ENCODE data around the gene FUS.

Gene FUS

DNA sequence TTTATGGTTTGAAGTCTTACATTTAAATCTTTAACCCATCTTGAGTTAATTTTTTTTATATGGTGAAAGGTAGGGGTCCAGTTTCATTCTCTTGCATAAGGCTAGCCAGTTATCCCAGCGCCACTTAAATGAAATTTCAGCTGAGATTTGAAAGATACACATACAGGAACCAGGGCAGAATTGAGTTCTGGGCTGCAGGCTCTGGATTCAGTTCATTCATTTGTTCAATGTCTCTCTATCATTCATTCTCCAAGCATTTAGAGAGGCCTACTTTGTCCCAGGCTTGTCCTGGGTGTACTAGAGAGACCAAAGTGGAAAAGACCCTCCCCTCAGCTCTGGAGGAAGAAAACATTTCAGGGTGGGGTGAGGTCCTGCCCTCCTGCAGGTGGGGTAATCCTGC, 33.4 kb downstream of the FUS start:
- no peak for DNase-seq (ENCODE audit: low read depth)
- TF ChIP-seq, protein P1, sequence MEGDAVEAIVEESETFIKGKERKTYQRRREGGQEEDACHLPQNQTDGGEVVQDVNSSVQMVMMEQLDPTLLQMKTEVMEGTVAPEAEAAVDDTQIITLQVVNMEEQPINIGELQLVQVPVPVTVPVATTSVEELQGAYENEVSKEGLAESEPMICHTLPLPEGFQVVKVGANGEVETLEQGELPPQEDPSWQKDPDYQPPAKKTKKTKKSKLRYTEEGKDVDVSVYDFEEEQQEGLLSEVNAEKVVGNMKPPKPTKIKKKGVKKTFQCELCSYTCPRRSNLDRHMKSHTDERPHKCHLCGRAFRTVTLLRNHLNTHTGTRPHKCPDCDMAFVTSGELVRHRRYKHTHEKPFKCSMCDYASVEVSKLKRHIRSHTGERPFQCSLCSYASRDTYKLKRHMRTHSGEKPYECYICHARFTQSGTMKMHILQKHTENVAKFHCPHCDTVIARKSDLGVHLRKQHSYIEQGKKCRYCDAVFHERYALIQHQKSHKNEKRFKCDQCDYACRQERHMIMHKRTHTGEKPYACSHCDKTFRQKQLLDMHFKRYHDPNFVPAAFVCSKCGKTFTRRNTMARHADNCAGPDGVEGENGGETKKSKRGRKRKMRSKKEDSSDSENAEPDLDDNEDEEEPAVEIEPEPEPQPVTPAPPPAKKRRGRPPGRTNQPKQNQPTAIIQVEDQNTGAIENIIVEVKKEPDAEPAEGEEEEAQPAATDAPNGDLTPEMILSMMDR (IDR thresholded peaks at IDR 0.05; ENCODE audit: insufficient read depth, low read depth, low read length, missing control alignments) = no peak
- H3K4me3 ChIP-seq (ENCODE audit: low read depth, low read length) = no peak overlapping the region

DNA sequence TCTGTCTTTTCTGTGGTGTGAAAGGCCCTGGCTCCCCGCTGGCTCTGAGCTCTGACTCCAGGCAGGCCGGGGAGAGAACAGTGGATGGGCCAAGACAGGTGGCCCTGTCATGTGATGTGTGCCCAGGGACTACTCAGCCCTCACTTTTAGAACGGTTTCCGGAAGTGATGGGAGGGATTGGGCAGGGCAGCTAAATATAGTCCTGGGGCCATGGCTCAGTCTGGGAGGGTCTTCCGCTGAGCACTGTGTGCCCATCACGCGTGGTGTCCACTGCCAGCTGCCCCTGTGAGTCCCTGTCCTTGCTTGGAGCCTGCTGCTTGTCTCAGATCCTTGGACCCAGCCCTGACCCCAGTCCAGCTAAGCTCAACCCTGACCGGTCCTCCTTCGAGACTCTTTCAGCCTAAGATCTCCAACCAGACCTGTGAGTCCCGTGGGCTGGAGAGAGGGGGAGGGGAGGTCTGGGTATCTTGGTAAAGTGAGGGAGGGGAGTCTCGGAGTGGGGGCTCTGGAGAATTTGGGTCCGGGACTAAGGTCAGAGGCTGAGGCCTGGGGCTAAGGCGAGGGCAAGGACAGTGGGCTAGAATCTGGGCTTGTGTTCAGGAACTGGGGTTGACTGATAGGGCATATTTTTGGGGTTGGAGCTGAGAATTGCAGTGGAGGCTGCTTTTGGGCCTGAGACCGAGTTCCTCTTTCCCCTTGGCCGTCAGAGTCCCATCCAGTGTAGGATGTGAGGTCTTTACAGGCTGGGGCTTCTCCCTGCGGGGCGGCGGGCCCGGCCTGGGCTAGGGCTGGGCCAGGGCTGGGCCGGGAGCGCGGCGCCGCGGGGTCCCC, 34.2 kb downstream of the FUS start, which contains the start of gene TRIM72:
TSS of gene TRIM72 (plus strand) at position 243 of the 831 bp plus-strand sequence. CDS start 620 bp downstream, outside the sequence.
- TF ChIP-seq, protein P1 (IDR thresholded peaks at IDR 0.05; ENCODE audit: insufficient read depth, low read depth, low read length, missing control alignments) = no peak
- DNase-seq (ENCODE audit: low read depth) = no peak
- H3K4me3 ChIP-seq (ENCODE audit: low read depth, low read length) = no peak within 1 kb of the TSS

DNA sequence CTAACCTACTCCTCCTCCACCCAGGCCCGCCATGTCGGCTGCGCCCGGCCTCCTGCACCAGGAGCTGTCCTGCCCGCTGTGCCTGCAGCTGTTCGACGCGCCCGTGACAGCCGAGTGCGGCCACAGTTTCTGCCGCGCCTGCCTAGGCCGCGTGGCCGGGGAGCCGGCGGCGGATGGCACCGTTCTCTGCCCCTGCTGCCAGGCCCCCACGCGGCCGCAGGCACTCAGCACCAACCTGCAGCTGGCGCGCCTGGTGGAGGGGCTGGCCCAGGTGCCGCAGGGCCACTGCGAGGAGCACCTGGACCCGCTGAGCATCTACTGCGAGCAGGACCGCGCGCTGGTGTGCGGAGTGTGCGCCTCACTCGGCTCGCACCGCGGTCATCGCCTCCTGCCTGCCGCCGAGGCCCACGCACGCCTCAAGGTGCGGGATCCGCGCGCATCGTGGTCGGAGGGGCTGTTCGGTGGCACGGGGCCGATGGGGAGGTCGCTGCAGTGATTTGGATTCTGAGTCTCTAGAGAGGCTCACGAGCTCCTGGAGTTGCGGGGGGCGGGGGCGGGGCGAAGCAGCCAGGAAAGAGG, 34.9 kb downstream of the FUS start:
- TF ChIP-seq, protein P1 (IDR thresholded peaks at IDR 0.05; ENCODE audit: insufficient read depth, low read depth, low read length, missing control alignments) = no peak
- H3K4me3 ChIP-seq (ENCODE audit: low read depth, low read length) = no peak overlapping the region
- DNase-seq (ENCODE audit: low read depth) = no peak

- TF ChIP-seq, protein P1 (IDR thresholded peaks at IDR 0.05; ENCODE audit: insufficient read depth, low read depth, low read length, missing control alignments) = no peak
- DNase-seq (ENCODE audit: low read depth) = no peak
- no peak overlapping the region for H3K4me3 ChIP-seq (ENCODE audit: low read depth, low read length)
Observed at GRCh38 chr16:31215287-31216162, 35.6 kb downstream of the FUS start.

DNA sequence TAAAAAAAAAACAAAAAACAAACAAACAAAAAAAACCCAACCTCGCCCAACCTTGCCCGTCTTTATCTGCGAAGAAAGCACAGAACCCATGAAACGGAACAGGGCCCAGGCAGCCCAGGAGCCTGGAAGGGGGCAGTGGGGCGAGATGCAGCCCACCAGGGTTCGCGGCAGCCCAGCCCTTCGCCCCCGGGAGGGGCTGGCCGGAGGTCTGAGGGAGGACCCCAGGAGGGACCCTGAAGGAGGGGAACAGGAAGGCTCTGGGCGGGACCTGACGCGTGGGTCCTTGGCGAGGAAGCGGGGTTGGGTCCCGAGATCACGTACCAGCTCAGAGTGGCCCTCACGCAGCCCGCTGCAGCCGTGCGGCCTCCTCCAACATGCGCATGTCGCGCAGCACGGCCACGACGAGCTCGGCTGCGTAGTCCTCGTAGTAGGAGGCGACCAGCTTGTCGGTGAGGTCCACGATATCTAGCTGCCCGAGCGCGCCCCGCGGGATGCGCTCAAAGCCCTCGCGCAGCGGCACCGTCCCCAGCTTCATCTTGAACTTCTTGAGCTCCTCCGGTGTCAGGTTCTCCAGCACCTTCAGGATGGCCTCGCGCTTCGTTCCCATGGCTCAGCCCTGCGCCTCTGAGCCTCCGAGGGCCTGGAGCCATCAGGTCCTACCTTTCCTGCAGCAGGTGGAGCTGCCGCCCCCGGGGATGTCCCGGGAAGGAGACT, 36.6 kb downstream of the FUS start, which contains the start of gene PYDC1:
TSS of gene PYDC1 (minus strand) at position 714 of the 714 bp plus-strand sequence. CDS start at position 607, 107 bp downstream.
- H3K4me3 ChIP-seq (ENCODE audit: low read depth, low read length) = no peak within 1 kb of the TSS
- TF ChIP-seq, protein P1 (IDR thresholded peaks at IDR 0.05; ENCODE audit: insufficient read depth, low read depth, low read length, missing control alignments) = no peak
- DNase-seq (ENCODE audit: low read depth) = no peak

DNA sequence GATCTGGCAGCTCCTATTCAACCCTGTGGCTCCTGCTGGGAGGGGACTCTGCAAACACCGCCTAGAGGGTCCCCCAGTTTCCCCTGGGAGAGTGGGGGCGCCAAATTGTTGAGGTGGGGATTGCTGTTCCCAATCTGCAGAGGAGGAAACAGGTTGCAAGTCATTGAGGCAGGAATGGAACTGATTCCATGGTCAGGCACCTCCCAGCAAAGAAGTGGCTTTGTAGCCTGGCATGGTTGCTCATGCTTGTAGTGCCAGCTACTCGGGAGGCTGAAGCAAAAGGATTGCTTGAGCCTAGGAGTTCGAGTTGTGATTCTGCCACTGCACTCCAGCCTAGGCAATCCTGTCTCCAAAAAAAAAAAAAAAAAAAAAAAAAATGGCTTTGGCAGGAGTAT, 37.2 kb downstream of the FUS start:
- TF ChIP-seq, protein P1 (IDR thresholded peaks at IDR 0.05; ENCODE audit: insufficient read depth, low read depth, low read length, missing control alignments) = no peak
- H3K4me3 ChIP-seq (ENCODE audit: low read depth, low read length) = no peak overlapping the region

More for the DNA sequence above, 37.2 kb downstream of the FUS start:
- DNase-seq (ENCODE audit: low read depth) = no peak
